Measurements from ENCODE around the gene PHLDB1.

DNA sequence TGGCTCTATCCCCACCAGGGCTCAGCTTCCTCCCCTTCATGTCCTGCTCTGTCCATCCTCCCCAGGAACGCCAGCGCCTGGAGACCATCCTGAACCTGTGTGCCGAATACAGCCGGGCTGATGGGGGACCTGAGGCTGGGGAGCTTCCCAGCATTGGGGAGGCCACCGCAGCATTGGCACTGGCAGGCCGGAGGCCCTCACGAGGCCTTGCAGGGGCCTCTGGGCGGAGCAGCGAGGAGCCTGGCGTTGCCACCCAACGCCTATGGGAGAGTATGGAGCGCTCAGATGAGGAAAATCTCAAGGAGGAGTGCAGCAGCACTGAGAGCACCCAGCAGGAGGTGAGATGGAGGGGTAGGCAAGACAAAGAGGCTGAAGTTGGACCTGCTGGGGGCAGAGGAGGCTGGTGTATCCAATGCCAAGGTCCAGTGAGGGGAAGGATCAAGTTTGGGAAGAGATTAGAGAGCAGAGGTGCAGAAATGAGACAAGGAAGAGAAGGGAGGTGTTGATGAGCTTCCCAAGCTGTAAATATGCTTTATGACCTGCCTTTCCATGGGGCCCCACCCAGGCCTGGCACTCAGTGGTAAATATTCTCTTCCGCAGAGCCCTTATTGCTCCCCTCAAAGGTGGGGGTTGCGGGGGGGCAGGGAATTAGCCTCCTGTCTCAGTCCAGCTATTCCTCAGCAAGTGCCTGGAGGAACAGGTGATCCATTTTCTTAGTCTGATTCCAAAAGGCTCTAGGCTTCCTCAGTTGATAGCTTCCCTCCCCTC lies 23.9 kb downstream of the PHLDB1 start:
- TF ChIP-seq, protein P1, sequence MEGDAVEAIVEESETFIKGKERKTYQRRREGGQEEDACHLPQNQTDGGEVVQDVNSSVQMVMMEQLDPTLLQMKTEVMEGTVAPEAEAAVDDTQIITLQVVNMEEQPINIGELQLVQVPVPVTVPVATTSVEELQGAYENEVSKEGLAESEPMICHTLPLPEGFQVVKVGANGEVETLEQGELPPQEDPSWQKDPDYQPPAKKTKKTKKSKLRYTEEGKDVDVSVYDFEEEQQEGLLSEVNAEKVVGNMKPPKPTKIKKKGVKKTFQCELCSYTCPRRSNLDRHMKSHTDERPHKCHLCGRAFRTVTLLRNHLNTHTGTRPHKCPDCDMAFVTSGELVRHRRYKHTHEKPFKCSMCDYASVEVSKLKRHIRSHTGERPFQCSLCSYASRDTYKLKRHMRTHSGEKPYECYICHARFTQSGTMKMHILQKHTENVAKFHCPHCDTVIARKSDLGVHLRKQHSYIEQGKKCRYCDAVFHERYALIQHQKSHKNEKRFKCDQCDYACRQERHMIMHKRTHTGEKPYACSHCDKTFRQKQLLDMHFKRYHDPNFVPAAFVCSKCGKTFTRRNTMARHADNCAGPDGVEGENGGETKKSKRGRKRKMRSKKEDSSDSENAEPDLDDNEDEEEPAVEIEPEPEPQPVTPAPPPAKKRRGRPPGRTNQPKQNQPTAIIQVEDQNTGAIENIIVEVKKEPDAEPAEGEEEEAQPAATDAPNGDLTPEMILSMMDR (IDR thresholded peaks at IDR 0.05 in 2 of 3, conservative IDR thresholded peaks at IDR 0.05 in 1 of 3; ENCODE audit: borderline replicate concordance in 1 of 3, insufficient read depth in 1 of 3, low read depth in 2 of 3, low read length in 2 of 3), result no peak
- no peak for TF ChIP-seq POLR2A (IDR thresholded peaks at IDR 0.05; ENCODE audit: borderline replicate concordance, extremely low read depth, insufficient read depth, insufficient read length)
- TF ChIP-seq SIN3A (IDR thresholded peaks at IDR 0.05; ENCODE audit: low read depth), result no peak
- TF ChIP-seq YY1 (IDR thresholded peaks at IDR 0.05; ENCODE audit: extremely low read depth, insufficient replicate concordance, low read depth, low read length), result no peak
- TF ChIP-seq, protein P2, sequence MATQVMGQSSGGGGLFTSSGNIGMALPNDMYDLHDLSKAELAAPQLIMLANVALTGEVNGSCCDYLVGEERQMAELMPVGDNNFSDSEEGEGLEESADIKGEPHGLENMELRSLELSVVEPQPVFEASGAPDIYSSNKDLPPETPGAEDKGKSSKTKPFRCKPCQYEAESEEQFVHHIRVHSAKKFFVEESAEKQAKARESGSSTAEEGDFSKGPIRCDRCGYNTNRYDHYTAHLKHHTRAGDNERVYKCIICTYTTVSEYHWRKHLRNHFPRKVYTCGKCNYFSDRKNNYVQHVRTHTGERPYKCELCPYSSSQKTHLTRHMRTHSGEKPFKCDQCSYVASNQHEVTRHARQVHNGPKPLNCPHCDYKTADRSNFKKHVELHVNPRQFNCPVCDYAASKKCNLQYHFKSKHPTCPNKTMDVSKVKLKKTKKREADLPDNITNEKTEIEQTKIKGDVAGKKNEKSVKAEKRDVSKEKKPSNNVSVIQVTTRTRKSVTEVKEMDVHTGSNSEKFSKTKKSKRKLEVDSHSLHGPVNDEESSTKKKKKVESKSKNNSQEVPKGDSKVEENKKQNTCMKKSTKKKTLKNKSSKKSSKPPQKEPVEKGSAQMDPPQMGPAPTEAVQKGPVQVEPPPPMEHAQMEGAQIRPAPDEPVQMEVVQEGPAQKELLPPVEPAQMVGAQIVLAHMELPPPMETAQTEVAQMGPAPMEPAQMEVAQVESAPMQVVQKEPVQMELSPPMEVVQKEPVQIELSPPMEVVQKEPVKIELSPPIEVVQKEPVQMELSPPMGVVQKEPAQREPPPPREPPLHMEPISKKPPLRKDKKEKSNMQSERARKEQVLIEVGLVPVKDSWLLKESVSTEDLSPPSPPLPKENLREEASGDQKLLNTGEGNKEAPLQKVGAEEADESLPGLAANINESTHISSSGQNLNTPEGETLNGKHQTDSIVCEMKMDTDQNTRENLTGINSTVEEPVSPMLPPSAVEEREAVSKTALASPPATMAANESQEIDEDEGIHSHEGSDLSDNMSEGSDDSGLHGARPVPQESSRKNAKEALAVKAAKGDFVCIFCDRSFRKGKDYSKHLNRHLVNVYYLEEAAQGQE (IDR thresholded peaks at IDR 0.05; ENCODE audit: low read depth), result no peak
- TF ChIP-seq POLR2AphosphoS5 (IDR thresholded peaks at IDR 0.05; ENCODE audit: low read depth, low read length), result no peak

Data from HCT116 (cell line).